NCI-H1694 treated with DMSO at 0.1 percent for 48 hours (cell line): ENCODE measurements around the gene ATP11B.
"Not testable (repeated sequence)": the region's sequence is repeated elsewhere in the genome, so short reads cannot be mapped to it uniquely, and the experiment has no call there.

Experiments
- DNase-seq: peaks from one replicate; lab custom pipeline; 2025; lab: John Stamatoyannopoulos, UW

ATP11B gene

GRCh38 chr3:182795389-182795782 lies 2.1 kb downstream of the ATP11B start:
- DNase-seq: no peak

- no peak for DNase-seq
These were observed 3.0 kb downstream of the ATP11B start for GRCh38 chr3:182796310-182796709.

DNA sequence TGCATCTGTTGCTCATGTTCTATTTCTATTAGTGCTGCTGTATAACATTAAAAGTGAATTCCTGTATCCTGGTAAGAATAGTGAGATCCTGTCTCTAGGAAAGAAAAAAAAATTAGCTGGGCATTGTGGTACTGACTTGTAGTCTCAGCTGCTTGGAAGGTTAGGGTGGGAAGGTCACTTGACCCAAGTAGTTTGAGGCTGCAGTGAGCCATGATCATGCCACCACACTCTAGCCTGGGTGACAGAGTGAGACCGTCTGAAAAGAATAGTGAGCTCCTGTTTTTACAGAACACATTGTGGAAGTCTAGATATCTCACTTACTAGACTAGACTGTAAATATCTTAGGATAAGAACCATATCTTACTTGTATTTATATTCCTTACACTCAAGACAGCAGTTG lies 4.6 kb downstream of the ATP11B start:
- no peak for DNase-seq

GRCh38 chr3:182799143-182799542 lies 5.8 kb downstream of the ATP11B start:
- not testable (repeated sequence) for DNase-seq

- no peak for DNase-seq
These were observed 7.2 kb downstream of the ATP11B start for GRCh38 chr3:182800508-182800907.

DNA sequence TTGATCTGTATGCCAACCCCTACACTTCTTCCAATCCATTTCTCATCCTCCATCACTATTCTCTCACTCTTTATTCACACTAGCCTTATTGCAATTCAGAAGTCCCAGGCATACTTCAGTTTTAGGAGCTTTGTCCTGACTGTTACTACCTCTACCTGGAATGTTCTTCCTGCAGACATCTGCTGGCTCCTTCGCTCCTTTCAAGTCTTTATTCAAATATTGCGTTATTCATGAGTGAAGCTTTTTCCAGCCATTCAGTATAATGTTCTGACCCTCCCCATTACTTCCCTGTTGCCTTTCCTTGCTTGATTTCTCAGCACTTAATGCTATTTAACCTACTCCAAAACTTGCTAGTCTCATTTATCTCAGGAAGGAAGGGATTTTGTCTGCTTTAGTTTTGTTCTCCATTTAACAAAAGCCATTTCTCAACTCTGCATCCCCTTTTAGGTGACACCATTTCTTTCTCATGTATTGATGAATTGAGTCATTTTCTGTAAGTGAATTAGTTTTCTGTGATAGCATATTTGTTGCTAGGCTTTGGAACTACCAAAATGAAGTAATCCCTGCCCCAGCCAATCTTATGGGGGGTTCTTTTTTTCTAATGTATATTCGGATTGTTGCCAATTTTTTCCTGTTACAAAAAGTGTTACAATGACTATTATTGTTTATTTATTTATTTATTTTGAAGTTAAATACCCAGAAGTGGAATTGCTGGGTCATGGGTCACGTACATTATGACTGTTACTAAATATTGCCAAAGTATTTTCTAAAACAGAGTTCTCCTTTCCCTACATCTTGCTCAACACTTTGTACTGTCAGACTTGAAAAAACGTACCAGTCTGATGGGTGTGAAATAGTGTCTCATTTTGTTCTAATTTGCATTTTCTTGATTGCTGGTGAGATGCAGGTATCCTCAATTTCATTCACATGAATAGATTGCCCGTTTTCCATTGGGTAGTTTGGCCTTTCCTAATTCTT lies 9.4 kb downstream of the ATP11B start:
- no peak for DNase-seq

- no peak for DNase-seq
These were observed 10.3 kb downstream of the ATP11B start for GRCh38 chr3:182803596-182803995.

GRCh38 chr3:182807061-182807460 lies 13.8 kb downstream of the ATP11B start:
- DNase-seq: no peak

GRCh38 chr3:182808041-182808770 lies 14.9 kb downstream of the ATP11B start:
- DNase-seq: no peak

DNA sequence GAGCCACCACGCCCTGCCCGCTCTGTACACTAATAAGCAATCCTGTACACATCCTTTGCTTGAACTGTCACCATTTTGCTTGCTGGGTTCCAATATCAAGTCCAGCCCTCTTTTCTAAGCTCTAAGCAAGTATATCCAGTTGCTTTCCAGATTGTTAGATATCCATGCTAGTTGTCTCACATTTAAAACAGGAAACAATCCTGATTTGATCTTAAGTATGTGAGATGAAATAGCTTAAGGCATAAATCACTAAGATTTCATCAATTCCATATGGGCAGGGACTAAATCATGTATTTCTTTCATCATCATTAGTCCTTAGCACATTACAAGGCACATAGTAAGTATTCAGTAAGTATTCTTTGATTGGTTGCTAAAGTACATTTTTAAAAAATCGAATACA lies 16.2 kb downstream of the ATP11B start:
- no peak for DNase-seq

GRCh38 chr3:182810574-182811268 lies 17.4 kb downstream of the ATP11B start:
- DNase-seq: no peak

GRCh38 chr3:182811269-182811596 lies 17.9 kb downstream of the ATP11B start:
- DNase-seq: no peak

DNA sequence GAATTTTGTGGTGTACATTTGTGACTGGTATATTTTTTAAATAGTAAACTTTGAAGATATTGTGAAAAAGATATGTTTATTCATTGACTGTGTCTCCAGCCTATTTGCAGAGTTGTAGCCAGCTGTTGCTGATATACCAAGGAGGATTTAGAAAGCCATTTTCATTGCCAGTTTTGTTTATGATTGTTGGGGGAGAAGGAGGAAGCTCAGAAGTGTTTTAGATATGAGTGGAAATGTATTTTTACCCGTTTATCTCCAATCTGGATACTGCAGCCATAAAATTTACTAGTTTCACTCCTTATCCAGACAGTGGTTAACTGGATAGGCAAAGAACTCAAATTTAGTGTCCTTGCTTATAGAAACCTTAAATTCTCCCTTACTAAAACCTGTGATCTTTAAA lies 18.8 kb downstream of the ATP11B start:
- DNase-seq: no peak

DNA sequence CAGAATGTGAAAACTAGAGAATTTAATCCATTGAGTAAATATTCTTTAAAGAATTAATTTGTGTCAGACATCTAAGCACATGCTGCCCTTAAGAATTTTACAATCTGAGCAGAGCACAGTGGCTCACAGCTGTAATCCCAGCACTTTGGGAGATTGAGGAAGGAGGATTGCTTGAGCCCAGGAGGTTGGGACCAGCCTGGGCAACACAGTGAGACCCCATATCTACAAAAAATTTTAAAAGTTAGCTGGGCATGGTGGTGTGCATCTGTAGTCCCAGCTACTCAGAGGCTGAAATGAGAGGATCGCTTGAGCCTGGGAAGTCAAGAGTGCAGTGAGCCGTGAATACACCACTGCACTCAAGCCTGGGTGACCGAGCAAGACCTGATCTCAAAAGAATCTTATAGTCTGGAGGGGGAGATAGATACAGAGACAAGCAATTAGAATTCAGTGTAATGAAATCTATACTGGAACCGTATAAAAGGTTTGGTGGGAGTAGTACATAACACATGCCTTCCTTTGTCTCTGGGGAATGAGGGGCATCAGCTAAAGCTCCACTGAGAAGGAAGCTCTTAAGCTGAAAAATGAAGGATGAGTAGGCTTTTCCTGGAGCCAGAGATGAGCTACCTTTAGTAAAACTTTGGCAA lies 21.2 kb downstream of the ATP11B start:
- no peak for DNase-seq

DNA sequence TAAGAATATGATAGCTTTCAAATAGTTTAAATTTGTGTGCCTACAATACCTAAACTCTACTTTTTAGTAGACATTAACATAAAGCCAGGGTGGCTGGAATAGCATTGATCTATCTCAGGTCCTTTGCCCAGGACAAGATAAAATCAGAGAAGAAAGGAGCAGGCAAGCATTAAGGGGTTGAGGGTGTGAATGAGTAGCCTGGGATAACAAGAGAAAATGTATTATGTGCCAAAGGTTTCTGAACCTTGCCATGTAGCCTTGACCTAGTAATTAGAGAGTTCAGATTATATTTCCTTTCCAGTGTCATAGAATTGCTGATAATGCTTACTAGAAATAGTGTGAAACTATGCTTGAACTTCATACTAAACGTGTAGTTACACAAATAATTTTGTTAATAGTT lies 22.9 kb downstream of the ATP11B start:
- no peak for DNase-seq

- no peak for DNase-seq
These were observed 25.1 kb downstream of the ATP11B start for GRCh38 chr3:182818296-182818978.

- no peak for DNase-seq
These were observed 28.1 kb downstream of the ATP11B start for GRCh38 chr3:182821221-182821981.

- DNase-seq: not testable (repeated sequence)
These were observed 29.0 kb downstream of the ATP11B start for GRCh38 chr3:182822260-182822659.

- no peak for DNase-seq
These were observed 31.7 kb downstream of the ATP11B start for GRCh38 chr3:182824957-182825356.

- no peak for DNase-seq
These were observed 36.6 kb downstream of the ATP11B start for GRCh38 chr3:182829761-182830405.
